Esophagus squamous epithelium (tissue), 4 donors: ENCODE measurements around the gene CFAP70.
"Not testable (repeated sequence)": the region's sequence is repeated elsewhere in the genome, so short reads cannot be mapped to it uniquely, and the experiment has no call there.

Source experiments
- CTCF ChIP-seq, 6 experiments: fragments of 450-650 bp in 4 of 6; fragments of 200-600 bp in 2 of 6; sonication (generic) in 2 of 6; IDR thresholded peaks; one replicate each; pipeline ENCODE4 v1.5.1; 2016 to 2019; ENCODE audit warnings: antibody characterized with exemption in 6 of 6, mild to moderate bottlenecking in 4 of 6, moderate library complexity in 4 of 6
- POLR2A ChIP-seq, 4 donors: fragments of 450-650 bp; IDR thresholded peaks; one replicate each; pipeline ENCODE4 v1.6.1; 2017; ENCODE audit warnings: antibody characterized with exemption in 4 of 4, mild to moderate bottlenecking in 4 of 4, moderate library complexity in 3 of 4

- not testable (repeated sequence) for TF ChIP-seq CTCF, POLR2A (IDR thresholded peaks at IDR 0.05)
Measured at GRCh38 chr10:73258612-73259011, 100.1 kb downstream of the CFAP70 start.
